Activated naive CD8-positive, alpha-beta T cell treated with anti-CD3 and anti-CD28 coated beads, Interleukin-2, amount 10 ng/mL, durations not matched to agents 7 days and 5 days (primary cell): ENCODE data around the gene MMP20. TPM values are rescaled to one million over a fixed set of nuclear protein-coding genes. Genes with fewer than 3 reads are reported as not detected.

Experiments
- ATAC-seq: fragments of 150-1000 bp; cut with Tn5 transposase; one replicate; pipeline ENCODE4 v1.10.0; 2021; ENCODE audit warnings: low read depth, moderate library complexity
- POLR2A ChIA-PET: fragments of 350-600 bp; sonication (Branson Sonifier 250); formaldehyde crosslinking; loops from one replicate; lab custom pipeline; 2021; ENCODE audit warnings: antibody characterized with exemption; lab: Charles Lee
- DNase-seq: peaks from one replicate; pipeline ENCODE4 v3.0.0; 2021
- H3K27ac Mint-ChIP-seq: one replicate; pipeline ENCODE4 v1.8.0; 2022; ENCODE audit warnings: mild to moderate bottlenecking, mixed read lengths
- H3K27me3 Mint-ChIP-seq: one replicate; pipeline ENCODE4 v1.8.0; 2022; ENCODE audit warnings: mild to moderate bottlenecking, moderate library complexity, mixed read lengths
- H3K36me3 Mint-ChIP-seq: one replicate; pipeline ENCODE4 v1.8.0; 2021; ENCODE audit warnings: mild to moderate bottlenecking, mixed read lengths
- H3K4me1 Mint-ChIP-seq: one replicate; pipeline ENCODE4 v1.8.0; 2021; ENCODE audit warnings: mixed read lengths
- H3K4me3 Mint-ChIP-seq: one replicate; pipeline ENCODE4 v1.8.0; 2022; ENCODE audit warnings: mild to moderate bottlenecking, moderate library complexity, mixed read lengths
- H3K9me3 Mint-ChIP-seq: one replicate; pipeline ENCODE4 v1.8.0; 2021; ENCODE audit warnings: mixed read lengths
- total RNA-seq, 2 experiments: library from RNA; stranded (reverse); gene quantifications; one replicate each; pipeline ENCODE4 v1.2.3, GENCODE V29; 2021

MMP20 gene
- total RNA-seq, 2 experiments from 2014 or later: not detected

DNA sequence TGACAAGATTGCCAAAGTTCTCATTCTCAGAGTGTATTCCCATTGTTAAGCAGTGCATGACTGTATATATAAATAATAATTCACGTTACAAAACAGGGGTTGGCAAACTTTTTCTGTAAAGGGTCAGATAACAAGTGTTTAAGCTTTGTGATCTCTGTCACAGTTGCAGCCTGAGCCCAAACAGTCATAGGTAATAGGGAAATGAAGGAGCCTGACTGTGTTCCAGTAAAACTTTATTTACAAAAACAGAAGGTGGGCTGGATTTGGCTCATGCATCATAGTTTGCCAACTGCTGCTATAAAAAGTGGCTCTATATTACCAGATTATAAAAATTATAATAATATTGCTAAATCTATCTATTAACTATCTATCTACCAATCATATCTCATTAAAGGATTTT lies 98.1 kb downstream of the MMP20 start:
- Mint-ChIP-seq H3K9me3 (no peaks in the 10 kb centered on the region), H3K4me3 (no peak overlapping the region), H3K27ac (no peak overlapping the region), H3K27me3 (peaks cover 4% of the 10 kb centered on the region), H3K4me1 (peaks cover 6% of the 10 kb centered on the region), H3K36me3 (no peaks in the 10 kb centered on the region)
- POLR2A ChIA-PET: no interaction called here
- DNase-seq: no peak
- ATAC-seq: no peak

Other genes with a start within 250 kb of the MMP20 start
- gene TMEM123, start 172.6 kb downstream of the MMP20 start, total RNA-seq: 100 to 1,000 TPM; 490 to 493 TPM
- gene MMP7, start 94.6 kb downstream of the MMP20 start, total RNA-seq: not detected
- not detected for gene MMP27, start 80.4 kb upstream of the MMP20 start, total RNA-seq
- not detected for gene MMP8, start 99.6 kb upstream of the MMP20 start, total RNA-seq
- gene MMP10, start 155.3 kb upstream of the MMP20 start, total RNA-seq: not detected
- gene MMP1, start 172.8 kb upstream of the MMP20 start, total RNA-seq: not detected
- gene MMP3, start 218.3 kb upstream of the MMP20 start, total RNA-seq: not detected
- not detected for gene MMP12, start 249.7 kb upstream of the MMP20 start, total RNA-seq